Measurements from ENCODE around the gene FFAR4.

Gene FFAR4

GRCh38 chr10:93573051-93573909 lies 6.8 kb downstream of the FFAR4 start:
- DNase-seq: no peak

GRCh38 chr10:93573924-93574323 lies 7.5 kb downstream of the FFAR4 start:
- DNase-seq: no peak

GRCh38 chr10:93576888-93577287 lies 10.4 kb downstream of the FFAR4 start:
- DNase-seq: no peak

- DNase-seq: no peak
These were observed 11.1 kb downstream of the FFAR4 start for GRCh38 chr10:93577565-93577964.

GRCh38 chr10:93579089-93579488 lies 12.6 kb downstream of the FFAR4 start:
- no peak for DNase-seq

GRCh38 chr10:93579985-93580711 lies 13.7 kb downstream of the FFAR4 start:
- DNase-seq: no peak

- no peak for DNase-seq
These were observed 14.4 kb downstream of the FFAR4 start for GRCh38 chr10:93580828-93581227.

- no peak for DNase-seq
These were observed 18.0 kb downstream of the FFAR4 start for GRCh38 chr10:93584445-93584844.

- DNase-seq: no peak
These were observed 23.4 kb downstream of the FFAR4 start for GRCh38 chr10:93589648-93590562.

GRCh38 chr10:93590638-93591037 lies 24.2 kb downstream of the FFAR4 start:
- no peak for DNase-seq

- no peak for DNase-seq
These were observed 24.8 kb downstream of the FFAR4 start for GRCh38 chr10:93591065-93591808.

GRCh38 chr10:93593254-93593653 lies 26.8 kb downstream of the FFAR4 start:
- DNase-seq: no peak

GRCh38 chr10:93593749-93594148 lies 27.3 kb downstream of the FFAR4 start:
- DNase-seq: no peak

GRCh38 chr10:93594518-93594917 lies 28.1 kb downstream of the FFAR4 start:
- no peak for DNase-seq

- DNase-seq: no peak
These were observed 29.1 kb downstream of the FFAR4 start for GRCh38 chr10:93595378-93596161.

GRCh38 chr10:93596539-93596938 lies 30.1 kb downstream of the FFAR4 start:
- DNase-seq: no peak

- no peak for DNase-seq
These were observed 30.7 kb downstream of the FFAR4 start for GRCh38 chr10:93597075-93597599.

- no peak for DNase-seq
These were observed 31.7 kb downstream of the FFAR4 start for GRCh38 chr10:93598157-93598556.

GRCh38 chr10:93599335-93599734 lies 32.9 kb downstream of the FFAR4 start:
- no peak for DNase-seq

- no peak for DNase-seq
These were observed 33.3 kb downstream of the FFAR4 start for GRCh38 chr10:93599778-93600177.

GRCh38 chr10:93600446-93601145 lies 34.1 kb downstream of the FFAR4 start:
- no peak for DNase-seq
